A673 (cell line): Measurements from ENCODE around the gene FADS3.

Experiments
- CTCF ChIP-seq: fragments of 300-800, 200-600 bp; sonication (generic); conservative IDR thresholded peaks from 2 replicates; pipeline ENCODE4 v1.5.1; 2017; ENCODE audit warnings: low read depth, mild to moderate bottlenecking, antibody characterized with exemption, low read length, moderate library complexity, mixed read lengths
- EZH2 ChIP-seq: fragments of 200-600 bp; sonication (generic); IDR thresholded peaks from 2 replicates; pipeline ENCODE4 v1.6.1; 2017; ENCODE audit warnings: borderline replicate concordance, low read depth, mild to moderate bottlenecking, mixed read lengths, antibody characterized with exemption, low read length; ENCODE audit not compliant: poor library complexity, severe bottlenecking

GRCh38 chr11:61863548-61864081 lies 27.7 kb downstream of the FADS3 start:
- TF ChIP-seq CTCF (no peak), EZH2 (no peak)
